GM23338 (cell line): ENCODE results near the gene MYOCOS. TPM values are rescaled to one million over a fixed set of nuclear protein-coding genes. Genes with fewer than 3 reads are reported as not detected.

Experiments
- ATAC-seq: fragments of 200-7000 bp; cut with Tn5 transposase; 3 replicates; pipeline ENCODE4 v1.9.1; 2020
- DNase-seq: peaks from one replicate; pipeline ENCODE4 v3.0.0-alpha.2; 2015; ENCODE audit warnings: low spot score
- H2AFZ ChIP-seq: fragments of 200-600 bp; sonication (generic); 2 replicates; pipeline ENCODE4 v1.8.0; 2016; ENCODE audit warnings: antibody characterized with exemption, mild to moderate bottlenecking, moderate library complexity
- H3F3A ChIP-seq: fragments of 200-600 bp; sonication (generic); replicated peaks from 2 replicates; pipeline ENCODE4 v1.8.0; 2017; ENCODE audit warnings: antibody characterized with exemption, mixed run types, low read depth
- H3K27ac ChIP-seq: fragments of 200-600 bp; sonication (generic); 2 replicates; pipeline ENCODE4 v1.6.1; 2016; ENCODE audit warnings: low read depth
- H3K27me3 ChIP-seq: fragments of 200-600 bp; sonication (generic); 2 replicates; pipeline ENCODE4 v1.8.0; 2016; ENCODE audit warnings: mild to moderate bottlenecking, mixed run types, moderate library complexity; ENCODE audit not compliant: insufficient read depth
- H3K36me3 ChIP-seq: fragments of 200-600 bp; sonication (generic); 2 replicates; pipeline ENCODE4 v1.8.0; 2016; ENCODE audit warnings: mild to moderate bottlenecking; ENCODE audit not compliant: insufficient read depth
- H3K4me1 ChIP-seq: fragments of 200-600 bp; sonication (generic); 2 replicates; pipeline ENCODE4 v1.8.0; 2016; ENCODE audit warnings: mild to moderate bottlenecking, moderate library complexity; ENCODE audit not compliant: insufficient read depth
- H3K4me2 ChIP-seq: fragments of 200-600 bp; sonication (generic); 2 replicates; pipeline ENCODE4 v1.7.1; 2017; ENCODE audit warnings: mixed run types
- H3K4me3 ChIP-seq: fragments of 200-600 bp; sonication (generic); 2 replicates; pipeline ENCODE4 v1.6.1; 2016; ENCODE audit warnings: mixed run types
- H3K79me2 ChIP-seq: fragments of 200-600 bp; sonication (generic); replicated peaks from 2 replicates; pipeline ENCODE4 v1.8.0; 2017; ENCODE audit warnings: mild to moderate bottlenecking; ENCODE audit not compliant: insufficient read depth
- H3K9me2 ChIP-seq: fragments of 200-600 bp; sonication (generic); 2 replicates; pipeline ENCODE4 v1.8.0; 2017; ENCODE audit not compliant: insufficient read depth
- H4K20me1 ChIP-seq: fragments of 200-600 bp; sonication (generic); replicated peaks from 2 replicates; pipeline ENCODE4 v1.8.0; 2017; ENCODE audit warnings: mild to moderate bottlenecking; ENCODE audit not compliant: insufficient read depth
- H3K27ac Mint-ChIP-seq: 2 replicates; pipeline ENCODE4 v1.8.0; 2020; ENCODE audit warnings: inconsistent platforms, mild to moderate bottlenecking, moderate library complexity, mixed read lengths
- H3K27me3 Mint-ChIP-seq: 3 replicates; pipeline ENCODE4 v1.8.0; 2022; ENCODE audit warnings: low read depth, mild to moderate bottlenecking, moderate library complexity, mixed read lengths, inconsistent platforms; ENCODE audit not compliant: insufficient read depth, poor library complexity
- H3K36me3 Mint-ChIP-seq: 3 replicates; pipeline ENCODE4 v1.8.0; 2021; ENCODE audit warnings: low read depth, mild to moderate bottlenecking, inconsistent platforms, moderate library complexity, mixed read lengths
- H3K4me1 Mint-ChIP-seq: 3 replicates; pipeline ENCODE4 v1.8.0; 2020; ENCODE audit warnings: mild to moderate bottlenecking, inconsistent platforms, mixed read lengths
- H3K4me3 Mint-ChIP-seq: 3 replicates; pipeline ENCODE4 v1.8.0; 2021; ENCODE audit warnings: moderate library complexity, mild to moderate bottlenecking, inconsistent platforms, mixed read lengths
- H3K9me3 Mint-ChIP-seq: 3 replicates; pipeline ENCODE4 v1.8.0; 2020; ENCODE audit warnings: moderate library complexity, mild to moderate bottlenecking, inconsistent platforms, mixed read lengths
- CREB1 ChIP-seq: fragments of 250-450 bp; sonication (Bioruptor Pico); IDR thresholded peaks from 2 replicates; pipeline ENCODE4 v1.5.0; 2020; ENCODE audit warnings: low read depth, mild to moderate bottlenecking, moderate library complexity
- CTCF ChIP-seq, 2 experiments: fragments of 200-600 bp in 1 of 2; sonication (generic) in 1 of 2; conservative IDR thresholded peaks; 2 replicates each; pipeline versions ENCODE4 v1.5.1 to v1.6.1; 2016 to 2017; ENCODE audit warnings: antibody characterized with exemption in 2 of 2, low read depth in 2 of 2, mild to moderate bottlenecking in 2 of 2, moderate library complexity in 1 of 2
- EZH2phosphoT487 ChIP-seq: fragments of 200-600 bp; sonication (generic); IDR thresholded peaks from one replicate; pipeline ENCODE4 v1.8.1; 2018; ENCODE audit warnings: antibody characterized with exemption; ENCODE audit not compliant: unreplicated experiment
- JUNB ChIP-seq: IDR thresholded peaks from one replicate; pipeline ENCODE4 v1.6.1; 2016; ENCODE audit warnings: antibody characterized with exemption; ENCODE audit not compliant: unreplicated experiment
- NANOG ChIP-seq: IDR thresholded peaks from 2 replicates; pipeline ENCODE4 v1.6.1; 2016; ENCODE audit warnings: antibody characterized with exemption, borderline replicate concordance
- POLR2AphosphoS5 ChIP-seq: IDR thresholded peaks from 2 replicates; pipeline ENCODE4 v1.6.1; 2016; ENCODE audit warnings: antibody characterized with exemption, low read depth
- STAT1 ChIP-seq: IDR thresholded peaks from one replicate; pipeline ENCODE4 v1.6.1; 2016; ENCODE audit warnings: antibody characterized with exemption; ENCODE audit not compliant: unreplicated experiment
- ZNF114 ChIP-seq: fragments of 250-450 bp; sonication (Bioruptor Pico); IDR thresholded peaks from 2 replicates; pipeline ENCODE4 v1.5.0; 2020; ENCODE audit warnings: mild to moderate bottlenecking, moderate library complexity
- ZNF331 ChIP-seq: fragments of 250-450 bp; sonication (Bioruptor Pico); IDR thresholded peaks from 2 replicates; pipeline ENCODE4 v1.5.0; 2020; ENCODE audit warnings: low read depth, mild to moderate bottlenecking, moderate library complexity
- polyA plus RNA-seq: library from polyadenylated mRNA; unstranded; fragments of >200 nt; fragmentation: Nextera tagmentation; extraction: Ambion mirVana; gene quantifications from 2 replicates; pipeline ENCODE4 v1.2.1, GENCODE V29; 2016
- total RNA-seq: library from RNA; depleted of rRNA; stranded (reverse); fragments of >200 nt; shearing (Covaris generic); gene quantifications from 2 replicates; pipeline ENCODE4 v1.2.3, GENCODE V29; 2014
- TF ChIP-seq, protein P1 (sequence below): IDR thresholded peaks from one replicate; pipeline ENCODE4 v1.6.1; 2018; ENCODE audit warnings: antibody characterized with exemption; ENCODE audit not compliant: unreplicated experiment
- TF ChIP-seq, protein P2 (sequence below): fragments of 250-450 bp; sonication (Bioruptor Pico); IDR thresholded peaks from 2 replicates; pipeline ENCODE4 v1.5.0; 2020; ENCODE audit warnings: mild to moderate bottlenecking, moderate library complexity
- TF ChIP-seq, protein P3 (sequence below): IDR thresholded peaks from 2 replicates; pipeline ENCODE4 v1.6.1; 2016; ENCODE audit warnings: antibody characterized with exemption

The MYOCOS gene
- total and polyA plus RNA-seq, 2 experiments from 2014 or later = not detected

- Histone ChIP-seq H3K4me1 (no peaks in the 10 kb centered on the region), H3K4me2 (no peak overlapping the region), H3K9me2 (no peaks in the 10 kb centered on the region), H4K20me1 (no peaks in the 10 kb centered on the region; the same call in 1 of the 2 replicates), H2AFZ (no peak overlapping the region), H3F3A (no peaks in the 10 kb centered on the region), H3K79me2 (no peaks in the 10 kb centered on the region), H3K4me3 (no peak overlapping the region), H3K36me3 (peaks cover 82% of the 10 kb centered on the region), H3K27ac (no peak overlapping the region), H3K27me3 (no peaks in the 10 kb centered on the region)
- DNase-seq (no peak), ATAC-seq (no peak)
- no peak for TF ChIP-seq JUNB
- no peak for TF ChIP-seq ZNF331 (CRISPR knock-in tag)
- no peak for TF ChIP-seq ZNF114 (CRISPR knock-in tag)
- TF ChIP-seq, protein P1, sequence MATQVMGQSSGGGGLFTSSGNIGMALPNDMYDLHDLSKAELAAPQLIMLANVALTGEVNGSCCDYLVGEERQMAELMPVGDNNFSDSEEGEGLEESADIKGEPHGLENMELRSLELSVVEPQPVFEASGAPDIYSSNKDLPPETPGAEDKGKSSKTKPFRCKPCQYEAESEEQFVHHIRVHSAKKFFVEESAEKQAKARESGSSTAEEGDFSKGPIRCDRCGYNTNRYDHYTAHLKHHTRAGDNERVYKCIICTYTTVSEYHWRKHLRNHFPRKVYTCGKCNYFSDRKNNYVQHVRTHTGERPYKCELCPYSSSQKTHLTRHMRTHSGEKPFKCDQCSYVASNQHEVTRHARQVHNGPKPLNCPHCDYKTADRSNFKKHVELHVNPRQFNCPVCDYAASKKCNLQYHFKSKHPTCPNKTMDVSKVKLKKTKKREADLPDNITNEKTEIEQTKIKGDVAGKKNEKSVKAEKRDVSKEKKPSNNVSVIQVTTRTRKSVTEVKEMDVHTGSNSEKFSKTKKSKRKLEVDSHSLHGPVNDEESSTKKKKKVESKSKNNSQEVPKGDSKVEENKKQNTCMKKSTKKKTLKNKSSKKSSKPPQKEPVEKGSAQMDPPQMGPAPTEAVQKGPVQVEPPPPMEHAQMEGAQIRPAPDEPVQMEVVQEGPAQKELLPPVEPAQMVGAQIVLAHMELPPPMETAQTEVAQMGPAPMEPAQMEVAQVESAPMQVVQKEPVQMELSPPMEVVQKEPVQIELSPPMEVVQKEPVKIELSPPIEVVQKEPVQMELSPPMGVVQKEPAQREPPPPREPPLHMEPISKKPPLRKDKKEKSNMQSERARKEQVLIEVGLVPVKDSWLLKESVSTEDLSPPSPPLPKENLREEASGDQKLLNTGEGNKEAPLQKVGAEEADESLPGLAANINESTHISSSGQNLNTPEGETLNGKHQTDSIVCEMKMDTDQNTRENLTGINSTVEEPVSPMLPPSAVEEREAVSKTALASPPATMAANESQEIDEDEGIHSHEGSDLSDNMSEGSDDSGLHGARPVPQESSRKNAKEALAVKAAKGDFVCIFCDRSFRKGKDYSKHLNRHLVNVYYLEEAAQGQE = no peak
- no peak for TF ChIP-seq STAT1
- no peak for TF ChIP-seq CREB1
- TF ChIP-seq POLR2AphosphoS5 = no peak
- TF ChIP-seq, protein P2, sequence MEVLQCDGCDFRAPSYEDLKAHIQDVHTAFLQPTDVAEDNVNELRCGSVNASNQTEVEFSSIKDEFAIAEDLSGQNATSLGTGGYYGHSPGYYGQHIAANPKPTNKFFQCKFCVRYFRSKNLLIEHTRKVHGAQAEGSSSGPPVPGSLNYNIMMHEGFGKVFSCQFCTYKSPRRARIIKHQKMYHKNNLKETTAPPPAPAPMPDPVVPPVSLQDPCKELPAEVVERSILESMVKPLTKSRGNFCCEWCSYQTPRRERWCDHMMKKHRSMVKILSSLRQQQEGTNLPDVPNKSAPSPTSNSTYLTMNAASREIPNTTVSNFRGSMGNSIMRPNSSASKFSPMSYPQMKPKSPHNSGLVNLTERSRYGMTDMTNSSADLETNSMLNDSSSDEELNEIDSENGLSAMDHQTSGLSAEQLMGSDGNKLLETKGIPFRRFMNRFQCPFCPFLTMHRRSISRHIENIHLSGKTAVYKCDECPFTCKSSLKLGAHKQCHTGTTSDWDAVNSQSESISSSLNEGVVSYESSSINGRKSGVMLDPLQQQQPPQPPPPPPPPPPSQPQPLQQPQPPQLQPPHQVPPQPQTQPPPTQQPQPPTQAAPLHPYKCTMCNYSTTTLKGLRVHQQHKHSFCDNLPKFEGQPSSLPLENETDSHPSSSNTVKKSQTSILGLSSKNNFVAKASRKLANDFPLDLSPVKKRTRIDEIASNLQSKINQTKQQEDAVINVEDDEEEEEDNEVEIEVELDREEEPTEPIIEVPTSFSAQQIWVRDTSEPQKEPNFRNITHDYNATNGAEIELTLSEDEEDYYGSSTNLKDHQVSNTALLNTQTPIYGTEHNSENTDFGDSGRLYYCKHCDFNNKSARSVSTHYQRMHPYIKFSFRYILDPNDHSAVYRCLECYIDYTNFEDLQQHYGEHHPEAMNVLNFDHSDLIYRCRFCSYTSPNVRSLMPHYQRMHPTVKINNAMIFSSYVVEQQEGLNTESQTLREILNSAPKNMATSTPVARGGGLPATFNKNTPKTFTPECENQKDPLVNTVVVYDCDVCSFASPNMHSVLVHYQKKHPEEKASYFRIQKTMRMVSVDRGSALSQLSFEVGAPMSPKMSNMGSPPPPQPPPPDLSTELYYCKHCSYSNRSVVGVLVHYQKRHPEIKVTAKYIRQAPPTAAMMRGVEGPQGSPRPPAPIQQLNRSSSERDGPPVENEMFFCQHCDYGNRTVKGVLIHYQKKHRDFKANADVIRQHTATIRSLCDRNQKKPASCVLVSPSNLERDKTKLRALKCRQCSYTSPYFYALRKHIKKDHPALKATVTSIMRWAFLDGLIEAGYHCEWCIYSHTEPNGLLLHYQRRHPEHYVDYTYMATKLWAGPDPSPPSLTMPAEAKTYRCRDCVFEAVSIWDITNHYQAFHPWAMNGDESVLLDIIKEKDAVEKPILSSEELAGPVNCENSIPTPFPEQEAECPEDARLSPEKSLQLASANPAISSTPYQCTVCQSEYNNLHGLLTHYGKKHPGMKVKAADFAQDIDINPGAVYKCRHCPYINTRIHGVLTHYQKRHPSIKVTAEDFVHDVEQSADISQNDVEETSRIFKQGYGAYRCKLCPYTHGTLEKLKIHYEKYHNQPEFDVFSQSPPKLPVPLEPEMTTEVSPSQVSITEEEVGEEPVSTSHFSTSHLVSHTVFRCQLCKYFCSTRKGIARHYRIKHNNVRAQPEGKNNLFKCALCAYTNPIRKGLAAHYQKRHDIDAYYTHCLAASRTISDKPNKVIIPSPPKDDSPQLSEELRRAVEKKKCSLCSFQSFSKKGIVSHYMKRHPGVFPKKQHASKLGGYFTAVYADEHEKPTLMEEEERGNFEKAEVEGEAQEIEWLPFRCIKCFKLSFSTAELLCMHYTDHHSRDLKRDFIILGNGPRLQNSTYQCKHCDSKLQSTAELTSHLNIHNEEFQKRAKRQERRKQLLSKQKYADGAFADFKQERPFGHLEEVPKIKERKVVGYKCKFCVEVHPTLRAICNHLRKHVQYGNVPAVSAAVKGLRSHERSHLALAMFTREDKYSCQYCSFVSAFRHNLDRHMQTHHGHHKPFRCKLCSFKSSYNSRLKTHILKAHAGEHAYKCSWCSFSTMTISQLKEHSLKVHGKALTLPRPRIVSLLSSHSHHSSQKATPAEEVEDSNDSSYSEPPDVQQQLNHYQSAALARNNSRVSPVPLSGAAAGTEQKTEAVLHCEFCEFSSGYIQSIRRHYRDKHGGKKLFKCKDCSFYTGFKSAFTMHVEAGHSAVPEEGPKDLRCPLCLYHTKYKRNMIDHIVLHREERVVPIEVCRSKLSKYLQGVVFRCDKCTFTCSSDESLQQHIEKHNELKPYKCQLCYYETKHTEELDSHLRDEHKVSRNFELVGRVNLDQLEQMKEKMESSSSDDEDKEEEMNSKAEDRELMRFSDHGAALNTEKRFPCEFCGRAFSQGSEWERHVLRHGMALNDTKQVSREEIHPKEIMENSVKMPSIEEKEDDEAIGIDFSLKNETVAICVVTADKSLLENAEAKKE (CRISPR knock-in tag) = no peak
- no peak for TF ChIP-seq CTCF (conservative IDR thresholded peaks at IDR 0.05; ENCODE audit: low read depth in 2 of 2)
- TF ChIP-seq, protein P3, sequence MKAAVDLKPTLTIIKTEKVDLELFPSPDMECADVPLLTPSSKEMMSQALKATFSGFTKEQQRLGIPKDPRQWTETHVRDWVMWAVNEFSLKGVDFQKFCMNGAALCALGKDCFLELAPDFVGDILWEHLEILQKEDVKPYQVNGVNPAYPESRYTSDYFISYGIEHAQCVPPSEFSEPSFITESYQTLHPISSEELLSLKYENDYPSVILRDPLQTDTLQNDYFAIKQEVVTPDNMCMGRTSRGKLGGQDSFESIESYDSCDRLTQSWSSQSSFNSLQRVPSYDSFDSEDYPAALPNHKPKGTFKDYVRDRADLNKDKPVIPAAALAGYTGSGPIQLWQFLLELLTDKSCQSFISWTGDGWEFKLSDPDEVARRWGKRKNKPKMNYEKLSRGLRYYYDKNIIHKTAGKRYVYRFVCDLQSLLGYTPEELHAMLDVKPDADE = no peak
- no peak for TF ChIP-seq NANOG
- TF ChIP-seq EZH2phosphoT487 = no peak
- Mint-ChIP-seq H3K9me3 (no peaks in the 10 kb centered on the region), H3K36me3 (peaks cover 86% of the 10 kb centered on the region), H3K4me3 (no peak overlapping the region), H3K4me1 (no peaks in the 10 kb centered on the region), H3K27me3 (peaks cover 6% of the 10 kb centered on the region), H3K27ac (no peak overlapping the region)
These were observed 33.8 kb upstream of the MYOCOS start for GRCh38 chr1:171588230-171588629.
